SH-SY5Y (cell line): ENCODE results near the gene DCLK3.

ENCODE experiments used
- GATA2 ChIP-seq: IDR thresholded peaks from 2 replicates; pipeline ENCODE4 v1.6.1; 2011; ENCODE audit warnings: mild to moderate bottlenecking, low read depth, low read length
- GATA3 ChIP-seq: IDR thresholded peaks from 2 replicates; pipeline ENCODE4 v1.6.1; 2011; ENCODE audit warnings: low read depth, mild to moderate bottlenecking, low read length, moderate library complexity

- no peak for TF ChIP-seq GATA3
- TF ChIP-seq GATA2: no peak
Observed at GRCh38 chr3:36713904-36714303, 50.4 kb downstream of the DCLK3 start.
